ENCODE measurements around the gene EYS. TPM values are rescaled to one million over a fixed set of nuclear protein-coding genes. Genes with fewer than 3 reads are reported as not detected.
A peak's percentile ranks its signal among the peaks of the same experiment; 100 is the strongest.

EYS gene
- total RNA-seq, 3 donors from 2014 or later, result 0.16 to 0.61 (median 0.60) TPM

- Histone ChIP-seq H3K36me3 (ENCODE audit: low read depth) (no peaks in the 10 kb centered on the region), H3K9me3 (no peaks in the 10 kb centered on the region), H3K4me1 (ENCODE audit: low read depth) (no peaks in the 10 kb centered on the region), H3K4me3 (no peak overlapping the region)
- ATAC-seq, result peak; percentile 17
- no peak for DNase-seq
- intact Hi-C loops (cut with DNase I, micrococcal nuclease), result no loop called here
- TF ChIP-seq CTCF (IDR thresholded peaks at IDR 0.05), result no peak
Measured at GRCh38 chr6:65558071-65558470, 149.0 kb downstream of the EYS start.

- peak; percentile 32 for ATAC-seq
Measured at GRCh38 chr6:65557224-65557623, 149.8 kb downstream of the EYS start.

GRCh38 chr6:65546894-65547293 is 160.1 kb downstream of the EYS start:
- DNase-seq (no peak), ATAC-seq (no peak)
- no peaks in the 10 kb centered on the region for H3K4me1 ChIP-seq (ENCODE audit: low read depth)
- no peaks in the 10 kb centered on the region for H3K36me3 ChIP-seq (ENCODE audit: low read depth)
- no peaks in the 10 kb centered on the region for H3K9me3 ChIP-seq
- no peak for TF ChIP-seq CTCF (IDR thresholded peaks at IDR 0.05)
- intact Hi-C loops (cut with DNase I, micrococcal nuclease), result no loop called here
- H3K4me3 ChIP-seq, result no peak overlapping the region

More at GRCh38 chr6:65557224-65557623, 149.8 kb downstream of the EYS start:
- Histone ChIP-seq H3K4me3 (no peak overlapping the region), H3K36me3 (ENCODE audit: low read depth) (no peaks in the 10 kb centered on the region), H3K4me1 (ENCODE audit: low read depth) (no peaks in the 10 kb centered on the region), H3K9me3 (no peaks in the 10 kb centered on the region)
- peak in 1 of 3 donors; percentile 23 for DNase-seq
- no peak for TF ChIP-seq CTCF (IDR thresholded peaks at IDR 0.05)
- intact Hi-C loops (cut with DNase I, micrococcal nuclease), result no loop called here

- no peaks in the 10 kb centered on the region for H3K4me1 ChIP-seq (ENCODE audit: low read depth)
- ATAC-seq (no peak), DNase-seq (no peak)
- H3K4me3 ChIP-seq, result no peak overlapping the region
- H3K9me3 ChIP-seq, result no peaks in the 10 kb centered on the region
- TF ChIP-seq CTCF (IDR thresholded peaks at IDR 0.05), result no peak
- H3K36me3 ChIP-seq (ENCODE audit: low read depth), result no peaks in the 10 kb centered on the region
- intact Hi-C loops (cut with DNase I, micrococcal nuclease), result no loop called here
Measured at GRCh38 chr6:65545920-65546319, 161.1 kb downstream of the EYS start.

- Histone ChIP-seq H3K36me3 (ENCODE audit: low read depth) (no peaks in the 10 kb centered on the region), H3K4me1 (ENCODE audit: low read depth) (no peaks in the 10 kb centered on the region), H3K4me3 (no peak overlapping the region), H3K9me3 (no peaks in the 10 kb centered on the region)
- intact Hi-C loops (cut with DNase I, micrococcal nuclease), result no loop called here
- TF ChIP-seq CTCF (IDR thresholded peaks at IDR 0.05), result no peak
- no peak for DNase-seq
- no peak for ATAC-seq
Measured at GRCh38 chr6:65538644-65539043, 168.4 kb downstream of the EYS start.

- no peak for DNase-seq
- H3K4me1 ChIP-seq (ENCODE audit: low read depth), result no peaks in the 10 kb centered on the region
- ATAC-seq, result no peak
- TF ChIP-seq CTCF (IDR thresholded peaks at IDR 0.05), result no peak
- no peak overlapping the region for H3K4me3 ChIP-seq
- no peaks in the 10 kb centered on the region for H3K36me3 ChIP-seq (ENCODE audit: low read depth)
- intact Hi-C loops (cut with DNase I, micrococcal nuclease), result no loop called here
- H3K9me3 ChIP-seq, result no peaks in the 10 kb centered on the region
Measured at GRCh38 chr6:65537600-65537999, 169.4 kb downstream of the EYS start.

Data from mucosa of descending colon (tissue), 3 donors.